H1 (cell line): ENCODE data around the gene NAA25. TPM values are rescaled to one million over a fixed set of nuclear protein-coding genes. Genes with fewer than 3 reads are reported as not detected.

ENCODE experiments used
- CTCF ChIA-PET: fragments of 300-600 bp; sonication (Branson Sonifier 250); formaldehyde crosslinking; loops from one replicate; lab custom pipeline; 2021; ENCODE audit not compliant: partially characterized antibody; lab: Charles Lee
- POLR2A ChIA-PET: fragments of 300-600 bp; sonication (Branson Sonifier 250); formaldehyde crosslinking; loops from one replicate; lab custom pipeline; 2021; ENCODE audit warnings: inconsistent platforms; ENCODE audit not compliant: partially characterized antibody; lab: Charles Lee
- DNase-seq, 2 experiments: peaks; one replicate each; pipeline versions ENCODE4 v3.0.0 to v3.0.0-alpha.2; 2010 to 2022; ENCODE audit warnings: low spot score in 2 of 2, low read depth in 1 of 2, mixed read lengths in 1 of 2
- FAIRE-seq: peaks from 2 replicates; lab custom pipeline; 2011; peaks lifted over from hg19 to GRCh38; lab: Jason Lieb, UNC
- H2AFZ ChIP-seq: 2 replicates; pipeline ENCODE4 v1.8.1; 2012; ENCODE audit warnings: low read length, inconsistent platforms
- H2AK5ac ChIP-seq: 2 replicates; pipeline ENCODE4 v1.6.1; 2013; ENCODE audit warnings: low read depth, low read length
- H2BK120ac ChIP-seq: replicated peaks from 2 replicates; pipeline ENCODE3; 2013; ENCODE audit warnings: low read depth, low read length, inconsistent platforms
- H2BK12ac ChIP-seq: 2 replicates; pipeline ENCODE4 v1.6.1; 2013; ENCODE audit warnings: low read depth, low read length
- H2BK15ac ChIP-seq: 2 replicates; pipeline ENCODE4 v1.6.1; 2013; ENCODE audit warnings: low read length
- H2BK20ac ChIP-seq: 2 replicates; pipeline ENCODE4 v1.6.1; 2013; ENCODE audit warnings: low read length
- H2BK5ac ChIP-seq: 2 replicates; pipeline ENCODE4 v1.6.1; 2013; ENCODE audit warnings: low read depth, low read length
- H3K14ac ChIP-seq: 2 replicates; pipeline ENCODE4 v1.6.1; 2013; ENCODE audit warnings: inconsistent platforms; ENCODE audit not compliant: insufficient read length
- H3K18ac ChIP-seq: 2 replicates; pipeline ENCODE4 v1.6.1; 2013; ENCODE audit warnings: low read length; ENCODE audit errors: extremely low read depth
- H3K23ac ChIP-seq: 2 replicates; pipeline ENCODE4 v1.6.1; 2013; ENCODE audit warnings: inconsistent platforms; ENCODE audit not compliant: insufficient read length
- H3K23me2 ChIP-seq: 2 replicates; pipeline ENCODE4 v1.6.1; 2013; ENCODE audit warnings: low read depth, low read length
- H3K27ac ChIP-seq: 2 replicates; pipeline ENCODE4 v1.6.1; 2011; ENCODE audit warnings: low read depth, low read length, inconsistent platforms
- H3K27me3 ChIP-seq, 4 experiments: replicated peaks in 1 of 4; 1 replicate in 1 of 4; 2 replicates in 3 of 4; pipeline versions ENCODE4 v1.6.1 to v1.8.1; 2011 to 2013; ENCODE audit warnings: low read length in 3 of 4, mild to moderate bottlenecking in 3 of 4, inconsistent platforms in 2 of 4, mixed read lengths in 2 of 4, moderate library complexity in 1 of 4; ENCODE audit not compliant: control insufficient read depth in 3 of 4, insufficient read depth in 3 of 4; ENCODE audit errors: extremely low read depth in 1 of 4
- H3K36me3 ChIP-seq, 4 experiments: 2 replicates each; pipeline versions ENCODE4 v1.6.1 to v1.8.1; 2011 to 2013; ENCODE audit warnings: mild to moderate bottlenecking in 4 of 4, low read length in 3 of 4, moderate library complexity in 2 of 4, control low read depth in 1 of 4, inconsistent platforms in 1 of 4; ENCODE audit not compliant: insufficient read depth in 4 of 4, control insufficient read depth in 2 of 4
- H3K4ac ChIP-seq: replicated peaks from 2 replicates; pipeline ENCODE3; 2013; ENCODE audit warnings: low read length, low read depth, mixed read lengths, inconsistent platforms; ENCODE audit not compliant: insufficient read length
- H3K4me1 ChIP-seq, 4 experiments: replicated peaks in 1 of 4; 1 replicate in 1 of 4; 2 replicates in 3 of 4; pipeline versions ENCODE4 v1.6.1 to v1.8.1; 2011 to 2013; ENCODE audit warnings: low read length in 3 of 4, inconsistent platforms in 2 of 4, mixed read lengths in 1 of 4; ENCODE audit not compliant: insufficient read depth in 4 of 4, control insufficient read depth in 3 of 4
- H3K4me2 ChIP-seq, 2 experiments: 2 replicates each; pipeline versions ENCODE4 v1.6.1 to v1.8.1; 2011 to 2013; ENCODE audit warnings: low read depth in 2 of 2, low read length in 2 of 2, control low read depth in 1 of 2, inconsistent platforms in 1 of 2, mild to moderate bottlenecking in 1 of 2; ENCODE audit not compliant: insufficient read depth in 1 of 2
- H3K4me3 ChIP-seq, 4 experiments: fragments of 200-600, 300-600 bp in 1 of 4; sonication (generic), shearing (Covaris generic), sonication (Bioruptor Twin) in 1 of 4; 2 replicates each; pipeline versions ENCODE4 v1.5.1 to v1.8.1; 2011 to 2016; ENCODE audit warnings: low read length in 4 of 4, low read depth in 3 of 4, control low read depth in 2 of 4, inconsistent platforms in 2 of 4, mild to moderate bottlenecking in 2 of 4, mixed read lengths in 1 of 4, moderate library complexity in 1 of 4; ENCODE audit not compliant: insufficient read depth in 2 of 4; ENCODE audit errors: extremely low read depth in 1 of 4
- H3K56ac ChIP-seq: replicated peaks from 2 replicates; pipeline ENCODE3; 2013; ENCODE audit warnings: low read depth, mild to moderate bottlenecking, mixed read lengths, low read length, inconsistent platforms; ENCODE audit not compliant: insufficient read length
- H3K79me1 ChIP-seq: 2 replicates; pipeline ENCODE4 v1.6.1; 2013; ENCODE audit warnings: low read depth, low read length, control low read depth
- H3K79me2 ChIP-seq, 2 experiments: 2 replicates each; pipeline versions ENCODE4 v1.6.1 to v1.8.1; 2012 to 2013; ENCODE audit warnings: low read length in 2 of 2, mild to moderate bottlenecking in 2 of 2, inconsistent platforms in 1 of 2; ENCODE audit not compliant: insufficient read depth in 2 of 2, control insufficient read depth in 1 of 2
- H3K9ac ChIP-seq, 4 experiments: replicated peaks in 1 of 4; 1 replicate in 1 of 4; 2 replicates in 3 of 4; pipeline versions ENCODE4 v1.6.1 to v1.8.1; 2011 to 2013; ENCODE audit warnings: low read depth in 3 of 4, low read length in 3 of 4, control low read depth in 2 of 4, mild to moderate bottlenecking in 2 of 4, moderate library complexity in 2 of 4, inconsistent platforms in 1 of 4; ENCODE audit errors: extremely low read depth in 1 of 4
- H3K9me3 ChIP-seq, 2 experiments: 2 replicates each; pipeline versions ENCODE4 v1.6.1 to v1.8.1; 2012 to 2013; ENCODE audit warnings: mild to moderate bottlenecking in 2 of 2, moderate library complexity in 2 of 2, control low read depth in 1 of 2, inconsistent platforms in 1 of 2, low read depth in 1 of 2, low read length in 1 of 2, mixed read lengths in 1 of 2; ENCODE audit not compliant: insufficient read depth in 2 of 2
- H4K20me1 ChIP-seq, 2 experiments: replicated peaks in 1 of 2; 2 replicates each; pipeline versions ENCODE3 to v1.8.1; 2011 to 2013; ENCODE audit warnings: inconsistent platforms in 2 of 2, low read length in 2 of 2, mild to moderate bottlenecking in 1 of 2; ENCODE audit not compliant: insufficient read depth in 2 of 2, control insufficient read depth in 1 of 2
- H4K5ac ChIP-seq: 2 replicates; pipeline ENCODE4 v1.6.1; 2013; ENCODE audit warnings: low read length, low read depth, mixed read lengths, inconsistent platforms; ENCODE audit not compliant: insufficient read length
- H4K8ac ChIP-seq: 2 replicates; pipeline ENCODE4 v1.8.0; 2013; ENCODE audit warnings: mild to moderate bottlenecking, moderate library complexity, low read length, inconsistent platforms; ENCODE audit not compliant: insufficient read depth; ENCODE audit errors: extremely low read depth
- H4K91ac ChIP-seq: replicated peaks from 2 replicates; pipeline ENCODE3; 2013; ENCODE audit warnings: low read length, mixed read lengths, inconsistent platforms; ENCODE audit not compliant: insufficient read length
- GABPA ChIP-seq: IDR thresholded peaks from 2 replicates; pipeline ENCODE4 v1.6.1; 2011; ENCODE audit warnings: mild to moderate bottlenecking, low read length, moderate library complexity, borderline replicate concordance; ENCODE audit not compliant: insufficient read depth
- GTF2F1 ChIP-seq: IDR thresholded peaks from 2 replicates; pipeline ENCODE4 v1.6.1; 2012; ENCODE audit warnings: low read depth, low read length, improper control_type of control experiment, borderline replicate concordance
- HDAC6 ChIP-seq: IDR thresholded peaks from one replicate; pipeline ENCODE4 v1.7.1; 2012; ENCODE audit warnings: low read depth, mild to moderate bottlenecking, inconsistent platforms, low read length, moderate library complexity
- KDM4A ChIP-seq: IDR thresholded peaks from one replicate; pipeline ENCODE4 v1.7.1; 2012; ENCODE audit warnings: low read depth, mild to moderate bottlenecking, moderate library complexity, low read length, inconsistent platforms; ENCODE audit not compliant: severe bottlenecking
- POLR2A ChIP-seq, 2 experiments: IDR thresholded peaks; 1 replicate in 1 of 2; 2 replicates in 1 of 2; pipeline ENCODE4 v1.6.1; 2011; ENCODE audit warnings: low read depth in 2 of 2, low read length in 2 of 2, mild to moderate bottlenecking in 2 of 2; ENCODE audit errors: control extremely low read depth in 1 of 2
- RAD21 ChIP-seq, 2 experiments: IDR thresholded peaks in 1 of 2; conservative IDR thresholded peaks in 1 of 2; 2 replicates each; pipeline ENCODE4 v1.6.1; 2011; ENCODE audit warnings: low read depth in 2 of 2, low read length in 2 of 2, improper control_type of control experiment in 1 of 2, inconsistent platforms in 1 of 2, mild to moderate bottlenecking in 1 of 2, moderate library complexity in 1 of 2
- WGBS, 2 experiments: shearing (Covaris generic) in 1 of 2; methylation state at CpG; one replicate each; pipeline versions ENCODE4 v1.1.6 to v1.1.7; 2013 to 2015; ENCODE audit warnings: low lambda C conversion rate in 2 of 2, mixed read lengths in 2 of 2, inconsistent platforms in 1 of 2, low coverage in 1 of 2, missing lambda C conversion rate in 1 of 2; ENCODE audit not compliant: insufficient replicate concordance in 2 of 2, insufficient coverage in 1 of 2, insufficient read length in 1 of 2; ENCODE audit errors: extremely low coverage in 1 of 2, missing lambda C conversion rate in 1 of 2; 5-methylcytosine and 5-hydroxymethylcytosine counted together
- polyA plus RNA-seq, 7 experiments: library from polyadenylated mRNA; depleted of rRNA in 3 of 7; stranded (reverse) in 5 of 7; unstranded in 2 of 7; fragments of >200 nt in 5 of 7; fragments of 200-250 nt in 2 of 7; gene quantifications; 1 replicate in 5 of 7; 2 replicates in 1 of 7; 4 replicates in 1 of 7; pipeline versions ENCODE4 v1.2.1 to v1.2.3, GENCODE V29; 2011 to 2013; ENCODE audit warnings: missing spikeins in 2 of 7, mixed read lengths in 2 of 7
- total RNA-seq: library from RNA; stranded (reverse); fragmentation: NEBNext Ultra II Directional; extraction: Animal tissue kit (Norgen Biotek cat#: 25700); gene quantifications from 2 replicates; pipeline ENCODE4 v1.2.1, GENCODE V29; 2021
- TF ChIP-seq, protein P1 (sequence below): IDR thresholded peaks from 2 replicates; pipeline ENCODE4 v1.6.1; 2011; ENCODE audit warnings: low read length, improper control_type of control experiment

The NAA25 gene
- total and polyA plus RNA-seq, 2 of the 8 experiments (the other 6 are each of a cell fraction or from before 2014, with no cell fraction given), result 10.8 to 60.3 TPM

GRCh38 chr12:112091563-112091962, 17.0 kb downstream of the NAA25 start:
- H2BK5ac ChIP-seq, result no peak overlapping the region
- H3K79me2 ChIP-seq, result peaks cover 2 to 54% of the 10 kb centered on the region in 2 experiments
- TF ChIP-seq, protein P1, sequence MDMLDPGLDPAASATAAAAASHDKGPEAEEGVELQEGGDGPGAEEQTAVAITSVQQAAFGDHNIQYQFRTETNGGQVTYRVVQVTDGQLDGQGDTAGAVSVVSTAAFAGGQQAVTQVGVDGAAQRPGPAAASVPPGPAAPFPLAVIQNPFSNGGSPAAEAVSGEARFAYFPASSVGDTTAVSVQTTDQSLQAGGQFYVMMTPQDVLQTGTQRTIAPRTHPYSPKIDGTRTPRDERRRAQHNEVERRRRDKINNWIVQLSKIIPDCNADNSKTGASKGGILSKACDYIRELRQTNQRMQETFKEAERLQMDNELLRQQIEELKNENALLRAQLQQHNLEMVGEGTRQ, result no peak
- TF ChIP-seq GTF2F1, result no peak
- TF ChIP-seq GABPA, result no peak
- TF ChIP-seq POLR2A (IDR thresholded peaks at IDR 0.05; ENCODE audit: control extremely low read depth in 1 of 2, low read depth in 2 of 2, low read length in 2 of 2), result no peak
- TF ChIP-seq RAD21 (IDR thresholded peaks at IDR 0.05 in 1 of 2, conservative IDR thresholded peaks at IDR 0.05 in 1 of 2; ENCODE audit: low read depth in 2 of 2, low read length in 2 of 2), result no peak
- TF ChIP-seq KDM4A, result no peak
- no peak for TF ChIP-seq HDAC6
- no peak overlapping the region for H3K4me3 ChIP-seq
- no peak overlapping the region for H3K18ac ChIP-seq
- no peak overlapping the region for H2AK5ac ChIP-seq
- H4K20me1 ChIP-seq, result peaks cover 0 to 2% of the 10 kb centered on the region in 2 experiments
- no peak overlapping the region for H3K27ac ChIP-seq
- no peak overlapping the region for H3K23ac ChIP-seq
- H3K36me3 ChIP-seq, result peaks cover 3 to 42% (median 27%) of the 10 kb centered on the region in 4 experiments; a peak in 6 of 8 replicates
- H2BK15ac ChIP-seq, result no peak overlapping the region
- H4K8ac ChIP-seq, result no peak overlapping the region
- H2BK120ac ChIP-seq, result no peak overlapping the region
- no peak overlapping the region for H3K14ac ChIP-seq
- peaks cover 2% of the 10 kb centered on the region; the same call in 1 of the 2 replicates for H3K79me1 ChIP-seq
- H4K5ac ChIP-seq, result no peak overlapping the region
- ChIA-PET CTCF (interaction anchor here (0.5 kb wide), 1 partner anchor 554 kb away, joined by 4 read pairs; no protein-coding TSS in a partner anchor), POLR2A (interaction anchor here (0.6 to 1.6 kb wide), 5 partner anchors 9 to 194 kb away, joined by 3 to 5 read pairs (median 5); no protein-coding TSS in a partner anchor)
- FAIRE-seq, result no peak
- no peak overlapping the region for H3K4me2 ChIP-seq
- no peaks in the 10 kb centered on the region for H3K4me1 ChIP-seq
- WGBS, 2 experiments, result 96% methylated on average over 3 of the region's 3 CpGs; no CpG with 5 or more reads in 1 of the 2 experiments
- no peaks in the 10 kb centered on the region for H3K23me2 ChIP-seq
- H3K9ac ChIP-seq, result no peak overlapping the region
- H3K4ac ChIP-seq, result no peak overlapping the region
- no peaks in the 10 kb centered on the region for H3K9me3 ChIP-seq
- no peak overlapping the region for H3K56ac ChIP-seq
- no peak overlapping the region for H2BK12ac ChIP-seq
- no peak for DNase-seq
- no peak overlapping the region for H4K91ac ChIP-seq
- no peak overlapping the region for H2AFZ ChIP-seq
- no peak overlapping the region for H2BK20ac ChIP-seq
- H3K27me3 ChIP-seq, result no peaks in the 10 kb centered on the region
